ENCODE measurements around the gene STATH.

The STATH gene, protein sequence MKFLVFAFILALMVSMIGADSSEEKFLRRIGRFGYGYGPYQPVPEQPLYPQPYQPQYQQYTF

DNA sequence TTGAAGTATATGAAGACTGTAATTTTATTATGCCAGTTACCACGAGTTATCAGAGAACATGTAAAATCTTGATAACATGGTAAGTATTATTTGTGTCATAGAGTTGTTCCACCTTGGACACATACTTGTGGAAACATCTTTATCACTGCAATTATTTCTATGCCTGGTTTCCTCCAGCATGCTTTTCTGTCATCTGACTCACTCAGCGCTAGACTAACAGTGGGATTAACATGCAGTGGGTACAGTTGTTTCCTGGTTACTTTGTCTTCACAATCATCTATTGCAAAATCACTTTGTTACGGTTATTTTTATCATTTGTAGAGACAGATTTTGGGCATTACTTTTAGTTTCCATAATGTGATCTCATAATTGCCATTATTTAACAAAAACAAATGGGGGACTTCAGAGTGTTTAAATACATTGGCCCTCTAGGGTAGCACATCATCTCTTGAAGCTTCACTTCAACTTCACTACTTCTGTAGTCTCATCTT lies at the start of gene STATH:
Gene STATH (plus strand): TSS at position 441 of the 491 bp plus-strand sequence. CDS start 2,472 bp downstream, outside the sequence.
- H3K4me3 ChIP-seq (ENCODE audit: control insufficient read depth, low read depth, low read length): no peak within 1 kb of the TSS
- TF ChIP-seq, protein P1, sequence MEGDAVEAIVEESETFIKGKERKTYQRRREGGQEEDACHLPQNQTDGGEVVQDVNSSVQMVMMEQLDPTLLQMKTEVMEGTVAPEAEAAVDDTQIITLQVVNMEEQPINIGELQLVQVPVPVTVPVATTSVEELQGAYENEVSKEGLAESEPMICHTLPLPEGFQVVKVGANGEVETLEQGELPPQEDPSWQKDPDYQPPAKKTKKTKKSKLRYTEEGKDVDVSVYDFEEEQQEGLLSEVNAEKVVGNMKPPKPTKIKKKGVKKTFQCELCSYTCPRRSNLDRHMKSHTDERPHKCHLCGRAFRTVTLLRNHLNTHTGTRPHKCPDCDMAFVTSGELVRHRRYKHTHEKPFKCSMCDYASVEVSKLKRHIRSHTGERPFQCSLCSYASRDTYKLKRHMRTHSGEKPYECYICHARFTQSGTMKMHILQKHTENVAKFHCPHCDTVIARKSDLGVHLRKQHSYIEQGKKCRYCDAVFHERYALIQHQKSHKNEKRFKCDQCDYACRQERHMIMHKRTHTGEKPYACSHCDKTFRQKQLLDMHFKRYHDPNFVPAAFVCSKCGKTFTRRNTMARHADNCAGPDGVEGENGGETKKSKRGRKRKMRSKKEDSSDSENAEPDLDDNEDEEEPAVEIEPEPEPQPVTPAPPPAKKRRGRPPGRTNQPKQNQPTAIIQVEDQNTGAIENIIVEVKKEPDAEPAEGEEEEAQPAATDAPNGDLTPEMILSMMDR (IDR thresholded peaks at IDR 0.05; ENCODE audit: control insufficient read depth, insufficient read depth, low read depth, low read length, missing control alignments): no peak

DNA sequence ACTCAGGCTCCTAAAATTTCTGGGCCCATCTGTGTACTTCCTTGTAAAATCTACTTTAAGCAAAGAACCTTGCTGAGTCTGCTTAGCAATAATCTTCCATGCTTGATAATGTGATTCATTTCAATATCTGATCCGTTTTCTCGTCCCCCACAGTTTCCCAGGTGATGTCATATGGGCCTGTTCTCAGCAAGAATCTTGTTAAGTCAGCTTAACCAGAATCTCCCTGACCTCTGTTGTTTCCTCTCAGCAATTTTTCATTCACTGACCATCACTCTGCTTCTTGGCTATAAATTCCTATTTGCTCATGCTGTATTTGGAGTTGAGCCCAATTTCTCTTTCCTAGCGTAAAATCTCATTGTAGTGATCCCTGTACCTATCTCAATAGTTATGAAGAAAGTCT lies 44.2 kb upstream of the STATH start:
- TF ChIP-seq, protein P1 (IDR thresholded peaks at IDR 0.05; ENCODE audit: control insufficient read depth, insufficient read depth, low read depth, low read length, missing control alignments): no peak
- DNase-seq (ENCODE audit: low read depth): no peak
- no peak overlapping the region for H3K4me3 ChIP-seq (ENCODE audit: control insufficient read depth, low read depth, low read length)

More for the DNA sequence above, at the start of gene STATH:
- DNase-seq (ENCODE audit: low read depth): no peak

DNA sequence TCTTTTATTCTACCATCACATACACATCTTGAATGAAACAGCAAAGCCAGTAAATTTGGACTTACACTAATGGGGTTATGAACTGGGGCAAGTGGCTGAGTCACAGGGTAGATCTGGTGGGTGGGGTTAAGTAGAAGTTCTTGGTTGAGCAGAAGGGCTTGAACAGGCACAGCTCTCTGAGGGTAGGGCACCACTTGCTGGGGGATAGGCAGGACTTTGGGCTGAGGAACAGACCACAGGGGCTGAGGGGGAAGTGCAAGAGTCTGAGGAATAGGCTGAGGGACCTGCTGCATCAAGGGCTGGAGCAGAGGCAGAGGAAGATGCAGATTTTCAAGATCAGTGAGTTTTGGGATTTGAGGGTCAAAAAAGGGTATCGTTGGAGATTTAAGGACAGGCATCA lies 38.6 kb upstream of the STATH start:
- TF ChIP-seq, protein P1 (IDR thresholded peaks at IDR 0.05; ENCODE audit: control insufficient read depth, insufficient read depth, low read depth, low read length, missing control alignments): no peak
- no peak for DNase-seq (ENCODE audit: low read depth)
- no peak overlapping the region for H3K4me3 ChIP-seq (ENCODE audit: control insufficient read depth, low read depth, low read length)

DNA sequence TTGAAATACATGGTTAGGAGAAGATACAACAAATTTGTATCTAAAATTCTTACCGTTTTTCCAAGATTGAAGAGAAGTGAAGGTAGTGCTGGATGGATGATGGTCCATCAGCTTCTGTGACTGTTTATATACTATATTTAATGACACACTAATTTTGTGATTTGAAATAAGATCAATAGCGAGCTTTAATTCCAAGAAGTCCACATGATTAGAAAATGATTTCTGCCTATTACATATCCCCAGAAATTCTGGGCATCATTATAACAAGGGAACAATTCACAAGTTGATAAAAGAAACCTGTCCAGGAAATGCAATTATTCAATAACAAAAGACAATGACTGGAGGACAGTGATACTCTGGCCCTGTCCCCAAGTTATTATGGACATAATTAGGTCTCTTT lies 30.1 kb upstream of the STATH start, which contains the start of gene CSN2:
Gene CSN2 (minus strand): TSS at position 101 of the 400 bp plus-strand sequence. CDS start 4,733 bp downstream, outside the sequence.
- TF ChIP-seq, protein P1 (IDR thresholded peaks at IDR 0.05; ENCODE audit: control insufficient read depth, insufficient read depth, low read depth, low read length, missing control alignments): no peak
- H3K4me3 ChIP-seq (ENCODE audit: control insufficient read depth, low read depth, low read length): no peak within 1 kb of the TSS
- DNase-seq (ENCODE audit: low read depth): no peak

DNA sequence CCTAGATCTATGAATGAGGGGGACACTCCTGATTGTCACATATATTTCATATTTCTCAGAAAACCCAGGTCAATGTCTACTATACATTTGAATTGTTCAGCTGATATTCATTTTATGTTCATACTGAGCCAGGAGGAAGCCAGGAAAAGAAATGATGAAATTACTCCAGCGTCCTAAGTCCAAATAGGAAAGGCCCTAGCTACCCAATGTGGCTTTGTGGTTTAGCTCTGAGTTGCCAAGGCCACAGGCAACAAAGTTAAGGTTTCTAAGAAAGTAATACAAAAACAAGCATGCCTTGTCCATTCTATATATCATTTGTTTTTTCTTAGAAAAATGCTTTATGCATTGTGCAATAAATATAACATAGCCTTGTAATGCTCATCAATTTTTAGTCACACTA lies 25.7 kb upstream of the STATH start:
- TF ChIP-seq, protein P1 (IDR thresholded peaks at IDR 0.05; ENCODE audit: control insufficient read depth, insufficient read depth, low read depth, low read length, missing control alignments): no peak
- no peak for DNase-seq (ENCODE audit: low read depth)
- no peak overlapping the region for H3K4me3 ChIP-seq (ENCODE audit: control insufficient read depth, low read depth, low read length)

DNA sequence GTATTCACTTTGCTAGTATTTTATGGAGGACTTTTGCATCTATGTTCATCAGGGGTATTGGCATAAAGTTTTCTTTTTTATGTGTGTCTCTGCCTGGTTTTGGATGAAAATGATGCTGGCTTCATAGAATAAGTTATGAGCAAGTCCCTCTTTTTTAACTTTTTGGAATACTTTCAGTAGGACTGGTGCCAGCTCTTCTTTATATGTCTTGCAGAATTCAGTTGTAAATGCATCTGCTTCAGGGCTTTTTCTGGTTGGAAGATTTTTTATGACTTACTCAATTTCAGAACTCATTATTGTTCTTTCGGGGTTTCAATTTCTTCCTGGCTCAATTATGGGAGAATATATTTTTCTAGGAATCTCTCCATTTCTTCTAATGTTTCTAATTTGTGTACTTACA lies 21.1 kb upstream of the STATH start:
- TF ChIP-seq, protein P1 (IDR thresholded peaks at IDR 0.05; ENCODE audit: control insufficient read depth, insufficient read depth, low read depth, low read length, missing control alignments): no peak
- no peak for DNase-seq (ENCODE audit: low read depth)
- H3K4me3 ChIP-seq (ENCODE audit: control insufficient read depth, low read depth, low read length): no peak overlapping the region
